Smooth muscle cell (in vitro differentiated cells): Measurements from ENCODE around the gene NR1H2. TPM values are rescaled to one million over a fixed set of nuclear protein-coding genes. Genes with fewer than 3 reads are reported as not detected.
"Not testable (repeated sequence)": the region's sequence is repeated elsewhere in the genome, so short reads cannot be mapped to it uniquely, and the experiment has no call there.

ENCODE experiments used
- DNase-seq: peaks from one replicate; lab custom pipeline; 2025; ENCODE audit not compliant: unreplicated experiment; lab: John Stamatoyannopoulos, UW
- H2AFZ ChIP-seq: fragments of 200-600 bp; sonication (generic); 2 replicates; pipeline ENCODE4 v1.6.0; 2016; ENCODE audit warnings: antibody characterized with exemption, low read depth, mild to moderate bottlenecking
- H3F3A ChIP-seq: fragments of 200-600 bp; sonication (generic); 2 replicates; pipeline ENCODE4 v1.6.0; 2017; ENCODE audit warnings: antibody characterized with exemption, low read depth
- H3K27ac ChIP-seq: fragments of 200-600 bp; sonication (generic); 2 replicates; pipeline ENCODE4 v1.5.1; 2016; ENCODE audit warnings: low read depth, mild to moderate bottlenecking
- H3K27me3 ChIP-seq: fragments of 200-600 bp; sonication (generic); 2 replicates; pipeline ENCODE4 v1.6.1; 2016; ENCODE audit warnings: low read depth, mild to moderate bottlenecking
- H3K36me3 ChIP-seq: fragments of 200-600 bp; sonication (generic); 2 replicates; pipeline ENCODE4 v1.5.1; 2016; ENCODE audit warnings: low read depth
- H3K4me1 ChIP-seq: fragments of 200-600 bp; sonication (generic); 2 replicates; pipeline ENCODE4 v1.5.1; 2016; ENCODE audit warnings: low read depth
- H3K4me2 ChIP-seq: fragments of 200-600 bp; sonication (generic); 2 replicates; pipeline ENCODE4 v1.6.0; 2016; ENCODE audit warnings: mild to moderate bottlenecking
- H3K4me3 ChIP-seq: fragments of 200-600 bp; sonication (generic); 2 replicates; pipeline ENCODE4 v1.5.1; 2016; ENCODE audit warnings: mild to moderate bottlenecking
- H3K79me2 ChIP-seq: fragments of 200-600 bp; sonication (generic); 2 replicates; pipeline ENCODE4 v1.6.0; 2016; ENCODE audit warnings: low read depth, mild to moderate bottlenecking
- H3K9ac ChIP-seq: fragments of 200-600 bp; sonication (generic); 2 replicates; pipeline ENCODE4 v1.6.0; 2016; ENCODE audit warnings: low read depth
- H3K9me3 ChIP-seq: fragments of 200-600 bp; sonication (generic); replicated peaks from 2 replicates; pipeline ENCODE4 v1.5.1; 2016; ENCODE audit warnings: low read depth
- H4K20me1 ChIP-seq: fragments of 200-600 bp; sonication (generic); 2 replicates; pipeline ENCODE4 v1.6.0; 2016; ENCODE audit warnings: low read depth
- WGBS: methylation state at CpG from one replicate; pipeline ENCODE4 v1.1.7; 2016; ENCODE audit warnings: low lambda C conversion rate; 5-methylcytosine and 5-hydroxymethylcytosine counted together
- polyA plus RNA-seq: library from polyadenylated mRNA; unstranded; fragments of >200 nt; fragmentation: Nextera tagmentation; extraction: Ambion mirVana; gene quantifications from 2 replicates; pipeline ENCODE4 v1.2.1, GENCODE V29; 2016
- total RNA-seq: library from RNA; depleted of rRNA; stranded (reverse); fragments of >200 nt; gene quantifications from 2 replicates; pipeline ENCODE4 v1.2.3, GENCODE V29; 2014
- TF ChIP-seq, protein P1 (sequence below): fragments of 200-600 bp; sonication (generic); IDR thresholded peaks from 2 replicates; pipeline ENCODE4 v1.5.1; 2017; ENCODE audit warnings: borderline replicate concordance, mild to moderate bottlenecking, antibody characterized with exemption; ENCODE audit not compliant: insufficient read depth, poor library complexity, severe bottlenecking

The NR1H2 gene
- total and polyA plus RNA-seq, 2 experiments from 2014 or later, result 39.5 to 69.7 TPM

DNA sequence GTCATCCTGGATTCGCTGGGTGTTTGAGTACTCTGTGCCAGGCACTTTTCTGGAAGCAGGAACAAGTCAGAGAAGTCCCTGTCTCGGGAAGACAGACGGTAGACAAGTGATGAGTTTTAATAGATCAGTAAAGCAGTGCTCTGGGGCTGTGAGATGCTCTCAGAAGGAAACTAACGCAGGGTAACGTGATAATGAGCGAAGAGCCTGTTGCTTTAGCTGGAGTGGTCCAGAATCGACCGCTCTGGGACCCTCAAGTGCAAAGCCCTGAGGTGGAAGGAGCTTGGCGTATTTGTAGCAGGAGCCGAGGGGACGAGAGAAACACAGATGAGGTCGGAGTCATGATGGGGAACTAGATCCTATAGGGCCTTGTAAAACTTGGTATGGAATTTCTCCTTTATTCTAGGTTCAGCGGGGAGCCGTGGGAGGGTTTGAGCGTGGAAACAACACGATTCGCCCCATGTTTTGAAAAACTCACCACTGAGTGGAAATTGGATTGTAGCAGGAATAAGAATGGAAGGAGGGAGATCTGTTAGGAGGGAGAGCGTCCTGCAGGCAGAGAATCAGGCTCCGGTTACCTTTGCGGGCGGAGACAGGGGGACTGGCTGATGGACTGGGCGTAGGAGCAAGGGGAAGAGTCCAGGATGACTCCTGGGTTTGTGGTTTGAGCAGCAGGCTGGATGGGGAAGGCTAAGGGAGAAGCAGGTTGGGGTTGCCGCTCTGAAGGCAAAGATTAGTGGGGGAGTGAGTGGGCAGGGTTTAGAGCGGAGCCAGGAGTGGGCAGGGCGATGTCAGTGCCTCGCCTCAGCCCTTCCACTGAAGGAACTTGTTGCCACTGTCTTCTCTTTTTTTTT is 8.7 kb downstream of the NR1H2 start:
- Histone ChIP-seq H3K27ac (peak overlapping the region; percentile 71), H3K4me1 (no peaks in the 10 kb centered on the region), H4K20me1 (no peaks in the 10 kb centered on the region), H3K4me2 (peak overlapping the region; percentile 95), H3K9me3 (no peaks in the 10 kb centered on the region), H2AFZ (no peak overlapping the region), H3K27me3 (no peaks in the 10 kb centered on the region), H3K79me2 (peaks cover 24% of the 10 kb centered on the region), H3K4me3 (peak overlapping the region; percentile 76), H3F3A (peaks cover 5% of the 10 kb centered on the region), H3K9ac (peak overlapping the region; percentile 73), H3K36me3 (no peaks in the 10 kb centered on the region)
- TF ChIP-seq, protein P1, sequence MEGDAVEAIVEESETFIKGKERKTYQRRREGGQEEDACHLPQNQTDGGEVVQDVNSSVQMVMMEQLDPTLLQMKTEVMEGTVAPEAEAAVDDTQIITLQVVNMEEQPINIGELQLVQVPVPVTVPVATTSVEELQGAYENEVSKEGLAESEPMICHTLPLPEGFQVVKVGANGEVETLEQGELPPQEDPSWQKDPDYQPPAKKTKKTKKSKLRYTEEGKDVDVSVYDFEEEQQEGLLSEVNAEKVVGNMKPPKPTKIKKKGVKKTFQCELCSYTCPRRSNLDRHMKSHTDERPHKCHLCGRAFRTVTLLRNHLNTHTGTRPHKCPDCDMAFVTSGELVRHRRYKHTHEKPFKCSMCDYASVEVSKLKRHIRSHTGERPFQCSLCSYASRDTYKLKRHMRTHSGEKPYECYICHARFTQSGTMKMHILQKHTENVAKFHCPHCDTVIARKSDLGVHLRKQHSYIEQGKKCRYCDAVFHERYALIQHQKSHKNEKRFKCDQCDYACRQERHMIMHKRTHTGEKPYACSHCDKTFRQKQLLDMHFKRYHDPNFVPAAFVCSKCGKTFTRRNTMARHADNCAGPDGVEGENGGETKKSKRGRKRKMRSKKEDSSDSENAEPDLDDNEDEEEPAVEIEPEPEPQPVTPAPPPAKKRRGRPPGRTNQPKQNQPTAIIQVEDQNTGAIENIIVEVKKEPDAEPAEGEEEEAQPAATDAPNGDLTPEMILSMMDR, result no peak
- 16% methylated on average over 26 of the region's 26 CpGs for WGBS
- no peak for DNase-seq

DNA sequence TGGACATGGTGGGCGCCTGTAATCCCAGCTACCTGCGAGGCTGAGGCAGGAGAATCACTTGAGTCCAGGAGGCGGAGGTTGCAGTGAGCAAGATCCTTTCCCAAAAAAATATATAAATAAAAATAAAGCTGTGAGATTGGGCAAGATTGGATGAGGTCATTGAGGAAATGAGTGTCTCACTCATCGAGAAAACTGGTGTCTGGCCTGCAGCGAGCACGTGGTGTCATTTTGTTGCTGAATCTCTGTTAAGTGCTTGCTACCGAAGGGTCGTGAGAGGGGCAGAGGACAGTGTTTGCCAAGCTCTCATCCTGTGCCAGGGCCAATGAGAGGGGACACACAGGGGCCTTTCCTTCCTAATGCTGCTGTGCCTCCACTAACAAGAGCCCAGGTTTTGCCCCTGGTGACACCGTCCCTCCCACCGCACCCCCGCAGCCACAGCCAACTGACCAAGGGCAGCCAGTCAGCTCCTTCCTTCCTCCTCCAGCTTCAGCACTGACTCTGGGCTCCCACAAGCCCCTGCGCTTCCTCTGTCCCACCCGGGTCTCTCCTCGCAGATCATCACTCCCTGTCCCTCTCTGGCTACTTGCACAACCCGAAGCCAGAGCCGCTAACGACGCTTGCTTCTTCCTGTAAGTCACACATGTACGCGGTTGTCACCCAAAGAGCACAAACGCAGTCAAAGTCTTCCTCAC is 11.1 kb downstream of the NR1H2 start:
- H3K4me1 ChIP-seq, result no peaks in the 10 kb centered on the region

DNA sequence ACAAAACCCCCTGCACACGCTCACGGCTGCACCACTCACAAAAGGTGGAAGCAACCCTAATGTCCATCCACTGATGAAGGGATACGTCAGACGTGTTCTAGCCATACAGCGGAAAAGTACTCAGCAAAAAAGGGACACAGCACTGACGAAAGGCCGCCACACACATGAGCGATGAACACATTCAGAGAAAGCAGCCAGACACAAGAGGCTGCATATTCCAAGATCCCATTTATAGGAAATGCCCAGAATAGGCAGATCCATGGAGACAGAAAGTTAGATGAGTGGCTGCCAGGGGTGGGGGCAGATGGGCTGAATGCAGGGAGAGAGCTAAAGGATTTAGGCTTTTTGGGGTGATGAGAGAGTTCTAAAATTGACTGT is 11.6 kb downstream of the NR1H2 start:
- TF ChIP-seq, protein P1, result no peak
- H3K9ac ChIP-seq, result no peak overlapping the region
- H3K27me3 ChIP-seq, result no peaks in the 10 kb centered on the region

More for the DNA sequence above, 11.1 kb downstream of the NR1H2 start:
- no peak overlapping the region for H3K4me2 ChIP-seq
- H3F3A ChIP-seq, result peaks cover 5% of the 10 kb centered on the region
- WGBS, result 93% methylated on average over 21 of the region's 21 CpGs
- H2AFZ ChIP-seq, result no peak overlapping the region
- no peaks in the 10 kb centered on the region for H4K20me1 ChIP-seq
- no peaks in the 10 kb centered on the region for H3K36me3 ChIP-seq
- no peak overlapping the region for H3K27ac ChIP-seq
- TF ChIP-seq, protein P1, result no peak
- no peak overlapping the region for H3K9ac ChIP-seq
- no peak for DNase-seq
- no peak overlapping the region for H3K4me3 ChIP-seq
- peaks cover 27% of the 10 kb centered on the region for H3K79me2 ChIP-seq
- H3K27me3 ChIP-seq, result no peaks in the 10 kb centered on the region
- H3K9me3 ChIP-seq, result no peaks in the 10 kb centered on the region

DNA sequence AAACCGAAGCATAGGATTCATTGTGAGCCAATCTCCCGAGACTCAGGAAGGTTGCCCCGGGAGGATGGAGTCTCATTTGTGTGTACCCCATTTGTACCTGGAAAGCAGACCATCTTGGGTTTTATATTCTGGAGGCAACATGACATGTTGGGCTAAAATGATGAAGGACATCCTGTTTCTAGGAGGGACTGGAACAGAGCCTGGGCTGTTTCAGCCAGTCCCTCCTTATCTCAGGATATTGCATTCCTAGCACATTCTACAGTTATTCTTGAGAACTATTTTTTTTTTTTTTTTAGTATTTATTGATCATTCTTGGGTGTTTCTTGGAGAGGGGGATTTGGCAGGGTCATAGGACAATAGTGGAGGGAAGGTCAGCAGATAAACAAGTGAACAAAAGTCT is 14.0 kb downstream of the NR1H2 start:
- not testable (repeated sequence) for H4K20me1 ChIP-seq, H3K4me1 ChIP-seq, H3K27ac ChIP-seq, DNase-seq, H3K9me3 ChIP-seq, H3K9ac ChIP-seq, H3K4me2 ChIP-seq, H3F3A ChIP-seq, H3K4me3 ChIP-seq, H3K27me3 ChIP-seq, H2AFZ ChIP-seq, H3K36me3 ChIP-seq
- peaks cover 39% of the 10 kb centered on the region for H3K79me2 ChIP-seq
- 94% methylated on average over 3 of the region's 3 CpGs for WGBS

More for the DNA sequence above, 11.6 kb downstream of the NR1H2 start:
- Histone ChIP-seq H3K4me2 (no peak overlapping the region), H3K79me2 (peaks cover 31% of the 10 kb centered on the region), H2AFZ (no peak overlapping the region), H3K4me1 (no peaks in the 10 kb centered on the region), H4K20me1 (no peaks in the 10 kb centered on the region), H3K27ac (no peak overlapping the region), H3K4me3 (no peak overlapping the region), H3K36me3 (no peaks in the 10 kb centered on the region), H3K9me3 (no peaks in the 10 kb centered on the region), H3F3A (peaks cover 5% of the 10 kb centered on the region)
- 98% methylated on average over 8 of the region's 8 CpGs for WGBS
- no peak for DNase-seq

DNA sequence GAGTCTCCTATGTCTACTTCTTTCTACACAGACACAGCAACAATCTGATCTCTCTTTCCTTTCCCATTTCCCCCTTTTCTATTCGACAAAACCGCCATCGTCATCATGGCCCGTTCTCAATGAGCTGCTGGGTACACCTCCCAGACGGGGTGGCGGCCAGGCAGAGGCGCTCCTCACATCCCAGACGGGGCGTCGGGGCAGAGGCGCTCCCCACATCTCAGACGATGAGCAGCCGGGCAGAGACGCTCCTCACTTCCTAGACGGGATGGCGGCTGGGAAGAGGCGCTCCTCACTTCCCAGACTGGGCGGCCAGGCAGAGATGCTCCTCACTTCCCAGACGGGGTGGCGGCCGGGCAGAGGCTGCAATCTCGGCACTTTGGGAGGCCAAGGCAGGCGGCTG is 14.7 kb downstream of the NR1H2 start:
- H4K20me1 ChIP-seq, DNase-seq, H3K27ac ChIP-seq, H2AFZ ChIP-seq, H3K9me3 ChIP-seq, H3F3A ChIP-seq, H3K4me1 ChIP-seq, H3K36me3 ChIP-seq, H3K9ac ChIP-seq, H3K27me3 ChIP-seq, H3K4me3 ChIP-seq, H3K4me2 ChIP-seq: not testable (repeated sequence)
- WGBS, result 98% methylated on average over 23 of the region's 23 CpGs
- peaks cover 33% of the 10 kb centered on the region for H3K79me2 ChIP-seq
